HG03442 (cell line): ENCODE measurements around the gene SLC17A5.
"Not testable (repeated sequence)": the region's sequence is repeated elsewhere in the genome, so short reads cannot be mapped to it uniquely, and the experiment has no call there.

Experiments used
- ATAC-seq: cut with Tn5 transposase; IDR thresholded peaks from one replicate; pipeline ENCODE4 v1.9.1; 2021; ENCODE audit warnings: mild to moderate bottlenecking, moderate library complexity; ENCODE audit not compliant: unreplicated experiment

SLC17A5 gene, protein sequence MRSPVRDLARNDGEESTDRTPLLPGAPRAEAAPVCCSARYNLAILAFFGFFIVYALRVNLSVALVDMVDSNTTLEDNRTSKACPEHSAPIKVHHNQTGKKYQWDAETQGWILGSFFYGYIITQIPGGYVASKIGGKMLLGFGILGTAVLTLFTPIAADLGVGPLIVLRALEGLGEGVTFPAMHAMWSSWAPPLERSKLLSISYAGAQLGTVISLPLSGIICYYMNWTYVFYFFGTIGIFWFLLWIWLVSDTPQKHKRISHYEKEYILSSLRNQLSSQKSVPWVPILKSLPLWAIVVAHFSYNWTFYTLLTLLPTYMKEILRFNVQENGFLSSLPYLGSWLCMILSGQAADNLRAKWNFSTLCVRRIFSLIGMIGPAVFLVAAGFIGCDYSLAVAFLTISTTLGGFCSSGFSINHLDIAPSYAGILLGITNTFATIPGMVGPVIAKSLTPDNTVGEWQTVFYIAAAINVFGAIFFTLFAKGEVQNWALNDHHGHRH

DNA sequence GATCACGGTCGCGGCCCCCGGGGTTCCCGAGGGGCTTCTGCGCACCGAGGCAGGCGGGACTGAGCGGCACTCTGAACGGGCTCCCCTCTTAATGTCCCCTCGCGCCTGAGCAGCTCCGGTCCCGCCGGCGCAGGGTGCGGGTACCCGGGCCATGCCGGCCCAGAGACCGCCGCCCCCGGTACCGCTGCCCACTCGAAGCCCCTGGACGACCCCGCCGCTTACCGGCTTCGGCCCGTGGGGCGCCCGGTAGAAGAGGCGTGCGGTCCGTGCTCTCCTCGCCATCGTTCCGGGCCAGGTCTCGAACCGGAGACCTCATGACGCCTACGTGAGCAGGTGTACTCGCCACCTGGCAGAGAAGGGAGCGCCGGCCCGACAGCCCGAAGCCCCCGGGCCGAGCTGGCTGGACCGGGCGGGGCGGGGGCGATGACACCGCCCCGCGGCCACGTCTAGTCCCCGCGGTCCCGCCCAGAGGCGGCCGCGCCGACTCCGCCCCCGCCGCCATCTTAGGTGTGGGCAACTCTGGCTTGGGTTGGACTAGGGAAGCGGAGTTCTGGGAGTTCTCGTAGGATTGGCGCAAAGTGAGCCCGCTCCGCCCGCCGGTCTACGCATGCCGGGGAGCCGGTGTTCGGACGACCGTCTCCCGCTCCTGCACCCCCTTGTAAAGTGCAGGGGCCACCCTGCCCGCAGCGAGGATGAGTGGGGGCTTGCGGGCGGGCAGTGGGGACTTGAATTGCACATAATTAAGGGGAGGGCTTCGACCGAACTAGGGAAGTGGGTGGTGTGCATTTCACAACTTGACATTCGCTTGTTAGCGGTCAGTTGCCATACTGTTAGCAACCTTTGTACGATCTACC, at the start of gene SLC17A5:
Gene SLC17A5 (minus strand): TSS at position 422 of the 854 bp plus-strand sequence. CDS start 106 bp downstream, at position 316.
- peak; percentile 88 for ATAC-seq

DNA sequence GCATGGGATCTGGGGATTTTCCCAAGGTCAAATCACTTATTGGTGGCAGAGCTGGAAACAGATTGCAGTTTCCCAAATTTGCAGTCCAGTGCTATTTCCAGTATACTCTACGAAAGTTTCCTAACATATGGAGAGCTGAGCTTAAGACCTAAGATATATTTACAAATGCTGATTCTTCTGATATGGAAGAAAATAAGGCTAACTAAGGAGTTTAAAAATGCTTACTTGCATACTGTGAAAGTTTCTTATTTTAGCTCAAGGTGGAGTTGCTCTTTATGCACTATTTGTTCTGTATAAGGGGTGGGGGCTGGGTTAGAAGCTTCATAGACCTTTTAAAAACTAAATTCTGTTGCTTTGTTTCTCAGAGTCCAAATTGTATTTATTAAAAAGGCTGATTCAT, 49.7 kb upstream of the SLC17A5 start:
- no peak for ATAC-seq

DNA sequence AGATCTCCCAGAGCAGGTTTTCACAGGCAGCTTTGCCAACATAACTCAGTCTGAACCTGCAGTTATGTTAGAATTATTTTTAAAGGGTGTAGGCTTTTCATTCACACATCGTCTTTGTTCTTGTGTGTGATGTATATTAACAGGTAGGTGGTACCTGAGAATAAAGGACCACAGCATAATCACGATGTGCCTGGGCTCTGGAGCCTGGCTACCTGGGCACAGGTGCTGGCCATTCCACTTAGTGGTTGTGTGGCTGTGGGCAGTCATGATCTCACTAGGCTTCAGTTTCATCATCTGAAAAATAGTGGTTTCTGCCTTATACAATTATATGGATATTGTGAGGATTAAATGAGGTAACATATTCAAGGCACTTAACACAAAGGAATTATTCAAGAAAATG, 48.7 kb upstream of the SLC17A5 start:
- no peak for ATAC-seq

DNA sequence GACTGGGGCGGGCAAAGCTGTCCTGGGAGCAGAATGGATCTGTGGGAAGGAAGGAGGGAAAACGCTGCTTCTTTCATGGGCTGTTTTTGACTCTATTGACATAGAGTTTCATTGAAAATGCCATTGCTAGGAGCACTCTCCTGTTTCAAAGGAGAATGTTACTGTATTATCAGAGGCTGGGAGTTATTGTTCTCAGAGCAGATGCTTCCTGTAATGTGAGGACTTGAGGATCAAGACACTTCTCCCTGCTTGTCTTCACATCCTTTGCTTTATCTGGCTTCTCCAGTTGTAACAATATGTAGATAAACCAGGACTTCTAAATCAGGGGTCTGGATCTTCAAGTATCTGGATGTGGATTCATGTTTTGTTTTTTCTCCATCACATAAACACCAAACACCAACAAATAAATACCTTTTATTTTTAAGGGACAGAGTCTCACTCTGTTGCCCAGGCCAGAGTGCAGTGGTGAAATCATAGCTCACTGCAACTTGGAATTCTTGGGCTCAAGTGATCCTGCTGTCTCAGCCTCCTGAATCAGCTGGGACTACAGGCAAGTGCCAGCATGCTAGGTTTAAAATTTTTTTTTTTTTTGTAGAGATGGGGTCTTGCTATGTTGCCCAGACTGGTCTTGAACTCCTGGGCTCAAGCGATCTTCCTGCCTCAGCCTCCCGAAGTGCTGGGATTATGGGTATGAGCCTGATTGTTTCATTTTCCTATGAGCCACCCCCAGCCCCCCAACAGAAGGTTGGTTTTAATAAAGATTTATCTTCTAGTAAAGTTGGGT, 46.1 kb upstream of the SLC17A5 start:
- ATAC-seq = no peak

DNA sequence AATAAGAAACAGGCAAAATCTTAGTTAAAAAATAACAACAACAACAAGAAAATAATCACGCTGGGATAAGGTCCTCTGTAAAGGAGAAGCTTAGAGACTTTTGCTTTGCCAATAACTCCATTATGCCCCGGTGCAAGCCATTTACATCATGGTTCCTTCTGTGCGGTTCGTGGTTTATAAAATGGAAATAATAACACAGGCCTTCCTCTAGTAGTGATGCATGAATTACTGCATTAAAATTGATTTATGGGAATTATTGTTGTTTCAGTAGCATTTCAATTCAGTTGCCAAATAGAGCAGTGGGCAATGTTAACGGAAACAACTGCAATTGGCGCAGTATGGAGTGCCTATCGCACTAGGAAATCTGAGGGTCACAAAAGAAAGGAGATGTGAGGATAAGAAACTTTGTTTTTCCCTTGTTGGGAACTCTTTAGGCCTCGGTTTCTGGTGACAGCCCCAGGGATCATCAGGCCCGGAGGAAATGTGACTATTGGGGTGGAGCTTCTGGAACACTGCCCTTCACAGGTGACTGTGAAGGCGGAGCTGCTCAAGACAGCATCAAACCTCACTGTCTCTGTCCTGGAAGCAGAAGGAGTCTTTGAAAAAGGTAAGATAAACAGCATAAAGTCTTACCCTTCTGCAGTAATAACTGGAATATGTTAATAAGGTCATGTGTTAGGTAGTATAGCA, 43.3 kb upstream of the SLC17A5 start:
- ATAC-seq = no peak

DNA sequence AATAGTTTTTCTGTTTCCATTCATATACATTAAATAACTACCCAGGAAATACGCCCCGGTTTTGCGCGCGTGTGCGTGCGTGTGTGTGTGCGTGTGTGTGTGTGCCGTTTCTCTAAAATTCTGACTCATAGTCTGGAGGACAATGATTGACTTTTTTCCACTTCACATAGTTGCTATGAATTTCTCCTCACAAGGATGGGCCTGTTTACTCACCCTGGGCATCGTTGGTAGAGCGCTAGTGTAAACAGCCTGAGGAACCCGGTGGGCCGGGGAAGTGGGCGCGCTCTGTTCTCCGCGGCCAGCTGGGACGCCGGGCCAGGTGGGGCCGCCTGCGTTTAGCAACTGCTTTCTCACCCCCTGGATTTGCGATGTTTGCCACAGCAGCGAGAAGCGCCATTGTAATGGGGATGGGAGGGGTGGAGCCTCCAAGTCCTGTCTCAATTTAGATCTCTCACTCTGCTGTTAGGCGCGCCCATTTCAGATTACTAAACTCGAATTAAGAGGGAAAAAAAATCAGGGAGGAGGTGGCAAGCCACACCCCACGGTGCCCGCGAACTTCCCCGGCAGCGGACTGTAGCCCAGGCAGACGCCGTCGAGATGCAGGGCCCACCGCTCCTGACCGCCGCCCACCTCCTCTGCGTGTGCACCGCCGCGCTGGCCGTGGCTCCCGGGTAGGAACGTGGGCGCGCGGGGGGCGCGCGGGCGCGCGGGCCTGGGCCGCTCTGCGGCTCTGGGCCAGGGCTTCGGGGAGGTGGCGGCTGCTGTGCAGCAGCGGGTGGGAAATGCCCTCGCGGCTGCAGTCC, 42.0 kb upstream of the SLC17A5 start, which contains the start of gene CD109:
Gene CD109 (plus strand): TSS at position 585 of the 803 bp plus-strand sequence. CDS start 13 bp downstream, at position 598.
- peak; percentile 57 for ATAC-seq

DNA sequence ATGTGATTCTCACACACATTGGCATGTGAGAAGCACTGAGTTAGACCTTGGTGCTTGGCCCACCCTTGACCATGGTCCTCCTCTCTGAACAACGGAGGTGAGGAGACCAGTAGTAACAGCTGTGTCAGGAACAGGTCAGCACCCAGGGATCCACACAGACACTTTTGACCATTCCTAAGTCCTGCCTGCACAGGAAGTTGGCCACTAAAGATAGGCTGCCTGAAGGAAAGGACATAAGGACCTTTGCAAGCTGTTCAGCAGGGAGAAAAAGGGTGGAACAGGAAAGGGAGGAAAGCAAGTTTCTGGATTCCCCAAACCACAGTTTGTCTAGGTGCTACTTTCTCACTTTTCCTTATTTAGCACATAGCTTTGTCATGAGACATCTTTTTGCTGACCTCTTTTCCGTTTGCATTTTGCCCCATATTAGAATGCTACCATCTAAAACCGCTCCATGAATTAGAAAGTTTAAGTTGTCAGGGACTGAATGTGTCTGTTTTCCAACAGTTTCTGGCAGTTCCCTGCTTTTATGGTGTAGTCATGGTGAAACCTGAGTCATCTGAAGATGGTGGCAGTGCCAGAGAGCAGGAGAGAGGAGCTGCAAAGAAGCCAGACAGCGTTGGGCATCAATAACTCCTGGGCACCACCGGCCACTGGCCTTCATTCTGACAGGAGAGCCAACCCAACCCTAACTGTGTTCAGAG, 41.1 kb upstream of the SLC17A5 start:
- no peak for ATAC-seq

DNA sequence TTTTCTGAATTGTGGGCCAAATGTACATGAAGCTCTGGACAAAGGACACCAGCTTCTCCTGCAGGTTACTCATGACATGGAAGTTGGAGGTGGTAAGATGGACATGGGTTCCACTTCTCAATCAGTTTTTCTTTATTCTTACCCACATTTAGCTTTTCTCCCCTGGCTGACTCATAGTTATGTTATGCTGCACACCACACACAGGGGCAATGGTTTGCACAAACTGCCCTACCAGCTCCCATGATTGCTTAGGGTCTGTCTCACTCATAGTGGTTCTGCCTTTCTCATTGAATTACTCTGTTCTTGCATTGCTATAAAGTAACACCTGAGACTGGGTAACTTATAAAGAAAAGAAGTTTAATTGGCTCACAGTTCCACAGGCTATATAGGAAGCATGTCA, 37.7 kb upstream of the SLC17A5 start:
- no peak for ATAC-seq

DNA sequence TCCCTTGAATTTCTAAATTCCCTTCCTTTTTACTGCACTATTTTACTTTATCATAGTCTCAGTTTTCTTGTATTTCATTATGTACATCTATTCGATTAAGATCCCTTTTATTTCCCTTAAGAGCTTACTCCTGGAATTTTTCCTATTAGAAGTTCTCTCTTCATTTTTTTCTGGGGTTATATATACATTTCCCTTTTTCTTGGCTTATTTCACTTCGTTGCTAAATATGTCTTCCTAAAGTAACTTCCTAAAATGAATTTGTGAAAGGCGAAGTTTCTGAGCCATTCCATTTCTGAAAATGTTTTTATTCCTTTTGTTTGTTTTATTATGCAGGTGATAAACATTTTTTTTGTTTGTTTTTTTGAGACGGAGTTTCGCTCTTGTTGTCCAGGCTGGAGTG, 36.3 kb upstream of the SLC17A5 start:
- ATAC-seq = no peak

DNA sequence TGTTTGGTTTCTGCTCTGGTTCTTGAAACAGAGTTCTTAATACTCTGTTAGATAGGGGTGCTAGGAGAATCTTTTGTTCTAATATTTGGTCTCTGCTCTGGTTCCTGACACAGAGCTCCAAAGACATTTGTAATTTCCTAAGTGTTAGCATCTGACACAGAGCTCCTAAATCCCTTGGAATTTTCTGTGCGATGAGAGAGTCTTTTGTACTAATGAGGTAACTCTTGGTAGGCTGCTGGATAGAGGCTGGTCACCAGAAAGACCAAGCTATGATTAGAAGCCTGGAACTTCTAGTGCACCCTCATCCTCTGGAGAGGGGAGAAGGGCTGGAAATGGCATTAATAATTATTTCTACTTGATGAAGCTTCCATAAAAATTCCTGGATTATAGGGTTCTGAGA, 34.6 kb upstream of the SLC17A5 start:
- ATAC-seq = no peak

DNA sequence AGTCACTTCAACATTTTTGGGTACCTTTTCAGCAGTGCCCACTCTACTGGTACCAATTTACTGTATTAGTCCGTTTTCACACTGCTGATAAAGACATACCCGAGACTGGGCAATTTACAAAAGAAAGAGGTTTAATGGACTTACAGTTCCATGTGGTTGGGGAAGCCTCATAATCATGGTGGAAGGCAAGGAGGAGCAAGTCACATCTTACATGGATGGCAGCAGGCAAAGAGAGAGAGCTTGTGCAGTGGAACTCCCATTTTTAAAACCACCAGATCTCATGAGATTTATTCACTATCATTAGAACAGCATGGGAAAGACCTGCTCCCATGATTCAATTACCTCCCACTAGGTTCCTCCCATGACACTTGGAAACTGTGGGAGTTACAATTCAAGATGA, 29.8 kb upstream of the SLC17A5 start:
- not testable (repeated sequence) for ATAC-seq

DNA sequence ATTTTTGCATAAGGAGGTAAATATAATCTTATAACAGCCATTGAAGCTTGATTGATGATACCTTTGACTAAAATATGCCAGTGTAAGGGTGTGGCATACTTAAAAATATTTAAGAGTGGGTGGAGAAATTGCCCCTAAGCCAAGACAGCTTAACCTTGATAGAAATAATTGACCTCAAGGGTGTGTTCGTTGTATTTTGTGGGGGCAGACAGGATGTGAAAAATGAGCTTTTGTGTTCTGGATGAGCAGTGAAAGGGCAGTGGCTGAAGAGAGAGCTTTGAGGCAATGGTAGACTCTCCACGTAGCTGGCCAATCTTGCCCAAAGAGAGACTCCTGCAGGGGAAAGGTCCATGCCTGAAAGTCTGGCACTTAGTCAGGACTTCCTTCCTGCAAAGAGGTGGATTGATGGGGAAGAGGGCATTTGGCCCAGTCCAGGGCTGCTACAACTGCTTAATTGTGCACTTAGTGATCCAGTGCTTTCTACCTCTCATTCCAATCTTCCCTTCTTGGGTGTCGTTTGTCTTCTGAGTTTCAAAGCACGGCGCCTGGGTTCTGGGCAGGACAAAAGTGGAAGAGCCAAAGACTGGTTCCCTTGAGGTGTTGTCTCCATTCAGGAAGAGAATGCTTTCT, 26.6 kb upstream of the SLC17A5 start:
- ATAC-seq = no peak

DNA sequence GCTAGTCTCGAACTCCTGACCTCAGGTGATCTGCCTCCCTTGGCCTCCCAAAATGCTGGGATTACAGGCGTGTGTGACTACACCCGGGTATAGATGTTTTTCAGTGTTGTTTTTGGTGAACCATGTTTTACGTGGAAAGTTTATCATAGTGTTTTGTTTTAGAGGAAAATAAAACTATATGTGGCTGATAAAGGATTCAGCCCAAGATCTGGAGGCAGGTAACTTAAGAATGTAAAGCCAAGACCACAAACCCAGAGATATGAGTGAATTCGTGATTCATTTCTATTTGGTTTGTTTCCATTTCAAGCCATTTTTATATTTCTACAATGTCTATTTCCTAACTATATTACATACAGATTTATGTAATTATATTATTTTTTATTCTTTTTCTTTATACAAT, 26.1 kb upstream of the SLC17A5 start:
- not testable (repeated sequence) for ATAC-seq

DNA sequence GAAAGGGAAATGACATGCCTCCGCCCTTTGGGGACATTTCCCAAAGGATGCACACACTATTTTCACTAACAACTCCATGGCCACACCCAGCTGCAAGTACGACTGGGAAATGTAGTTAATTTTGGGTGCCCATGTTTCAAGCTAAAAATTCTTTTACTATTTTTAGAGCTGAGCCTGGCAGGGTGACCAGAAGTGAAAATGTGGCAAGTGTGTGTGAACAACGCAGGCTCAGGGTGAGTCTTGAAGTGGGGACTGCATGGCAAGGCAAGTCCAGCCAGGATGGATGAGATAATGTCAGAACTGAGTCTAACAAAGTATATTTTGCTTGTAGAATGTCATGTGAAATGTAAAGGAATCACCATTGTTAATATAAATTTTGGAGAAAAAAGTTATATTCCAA, 25.2 kb upstream of the SLC17A5 start:
- ATAC-seq = no peak

DNA sequence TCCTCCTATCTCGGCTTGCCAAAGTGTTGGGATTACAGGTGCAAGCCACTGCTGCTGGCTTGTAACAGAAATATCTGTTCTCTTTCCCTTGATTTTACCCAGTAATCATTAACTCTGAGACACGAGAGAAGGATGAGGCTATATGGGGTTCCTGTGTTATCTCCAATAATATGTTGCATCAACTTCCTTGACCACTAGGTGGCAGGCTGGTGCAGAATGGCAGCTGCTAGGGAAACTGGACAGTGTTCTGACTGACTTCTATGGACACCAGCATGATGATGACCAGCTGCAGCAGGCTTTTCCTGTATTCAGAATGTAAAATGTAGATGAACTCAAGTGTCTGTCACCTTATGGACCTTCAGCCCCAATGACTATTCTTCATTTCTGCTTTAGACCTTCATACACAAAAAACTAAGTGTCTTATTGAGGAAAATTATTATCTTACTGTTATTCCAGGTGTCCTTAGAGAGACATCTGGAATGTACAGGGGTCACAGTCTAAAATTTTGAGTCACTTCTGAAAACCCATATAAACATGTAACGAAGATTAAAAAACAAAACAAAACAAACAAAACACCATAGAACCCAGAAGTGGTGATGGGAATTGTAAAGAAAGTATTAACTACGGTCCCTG, 21.8 kb upstream of the SLC17A5 start:
- peak; percentile 91 for ATAC-seq

DNA sequence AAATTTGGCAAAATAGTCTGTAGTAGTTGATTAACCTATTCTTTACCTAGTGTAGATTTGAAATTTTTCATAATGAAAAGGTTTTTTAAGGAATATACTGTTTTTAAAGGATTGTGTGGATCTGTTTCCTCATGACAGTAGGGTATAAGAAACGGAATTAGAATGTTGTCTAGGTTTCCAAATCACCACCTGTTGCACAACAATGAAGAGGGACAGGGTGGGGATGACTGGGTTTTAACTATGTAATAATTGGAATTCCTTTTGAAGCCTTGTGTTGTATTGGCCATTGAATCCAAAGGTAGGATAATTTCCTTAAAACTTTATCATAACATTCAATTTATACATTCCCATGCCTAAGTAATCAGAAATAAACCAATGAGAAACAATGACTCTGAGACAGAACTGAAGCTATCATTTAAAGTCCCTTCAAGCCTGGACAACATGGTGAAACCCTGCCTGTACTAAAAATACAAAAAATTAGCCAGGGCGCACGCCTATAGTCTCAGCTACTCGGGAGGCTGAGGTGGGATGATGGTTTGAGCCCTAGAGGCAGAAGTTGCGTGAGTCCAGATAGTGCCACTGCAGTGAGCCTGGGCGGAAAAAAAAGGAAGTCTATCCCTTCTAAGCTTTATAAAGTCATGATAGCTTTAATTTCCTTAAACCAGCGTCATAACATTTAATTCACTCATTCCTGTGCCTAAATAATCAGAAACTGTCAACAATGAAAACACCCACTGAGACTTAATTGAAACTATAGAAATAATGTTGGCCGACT, 18.3 kb upstream of the SLC17A5 start:
- ATAC-seq = no peak

DNA sequence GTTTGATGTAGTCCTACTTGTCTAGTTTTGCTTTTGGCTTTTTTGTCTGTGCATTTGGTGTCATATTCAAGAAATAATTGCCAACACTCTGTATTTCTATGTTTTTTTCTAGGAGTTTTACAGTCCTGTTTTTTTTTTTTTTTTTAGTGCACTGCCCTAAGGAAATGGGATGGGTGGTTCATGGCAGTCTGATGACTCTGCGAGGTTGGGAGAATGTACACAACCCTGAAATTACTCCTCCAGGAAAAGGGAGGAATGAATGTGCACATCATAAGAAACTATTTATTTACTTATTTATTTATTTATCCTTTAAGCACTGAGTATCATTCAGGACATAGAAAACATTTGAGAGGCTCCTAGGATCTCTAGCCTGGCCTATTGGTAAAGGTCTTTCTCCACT, 15.2 kb upstream of the SLC17A5 start:
- no peak for ATAC-seq
